Activated CD4-positive, alpha-beta T cell treated with anti-CD3 and anti-CD28 coated beads, Interleukin-2, amount 10 ng/mL, durations not matched to agents 7 days and 5 days (primary cell): ENCODE data around the gene SH3TC1. TPM values are rescaled to one million over a fixed set of nuclear protein-coding genes. Genes with fewer than 3 reads are reported as not detected.

Source experiments
- CTCF ChIA-PET: fragments of 350-600 bp; sonication (Branson Sonifier 250); formaldehyde crosslinking; loops from one replicate; lab custom pipeline; 2021; ENCODE audit warnings: antibody characterized with exemption; lab: Charles Lee
- POLR2A ChIA-PET: fragments of 350-600 bp; sonication (Branson Sonifier 250); formaldehyde crosslinking; loops from one replicate; lab custom pipeline; 2021; ENCODE audit warnings: antibody characterized with exemption; lab: Charles Lee
- DNase-seq: peaks from one replicate; pipeline ENCODE4 v3.0.0-alpha.2; 2020
- H3K27ac Mint-ChIP-seq: one replicate; pipeline ENCODE4 v1.8.0; 2021; ENCODE audit warnings: mild to moderate bottlenecking, moderate library complexity, mixed read lengths
- H3K27me3 Mint-ChIP-seq: one replicate; pipeline ENCODE4 v1.8.0; 2021; ENCODE audit warnings: mixed read lengths
- H3K36me3 Mint-ChIP-seq: one replicate; pipeline ENCODE4 v1.8.0; 2021; ENCODE audit warnings: low read depth, mixed read lengths
- H3K4me1 Mint-ChIP-seq: one replicate; pipeline ENCODE4 v1.8.0; 2021; ENCODE audit warnings: mixed read lengths
- H3K4me3 Mint-ChIP-seq: one replicate; pipeline ENCODE4 v1.8.0; 2021; ENCODE audit warnings: mild to moderate bottlenecking, moderate library complexity, mixed read lengths
- H3K9me3 Mint-ChIP-seq: one replicate; pipeline ENCODE4 v1.8.0; 2021; ENCODE audit warnings: mixed read lengths
- total RNA-seq, 2 experiments: library from RNA; stranded (reverse); gene quantifications; one replicate each; pipeline ENCODE4 v1.2.3, GENCODE V29; 2021

Gene SH3TC1
- total RNA-seq, 2 experiments from 2014 or later, result 8.2 to 10.8 TPM

- peaks cover 13% of the 10 kb centered on the region for H3K27me3 Mint-ChIP-seq
- H3K4me3 Mint-ChIP-seq, result no peak overlapping the region
- ChIA-PET POLR2A (no interaction called here), CTCF (interaction anchor here (1.1 kb wide), 1 partner anchor 8 kb away, joined by 3 read pairs; no protein-coding TSS in a partner anchor)
- H3K4me1 Mint-ChIP-seq, result no peaks in the 10 kb centered on the region
- no peaks in the 10 kb centered on the region for H3K9me3 Mint-ChIP-seq
- no peak overlapping the region for H3K27ac Mint-ChIP-seq
- DNase-seq, result no peak
- no peaks in the 10 kb centered on the region for H3K36me3 Mint-ChIP-seq
These were observed 75.9 kb downstream of the SH3TC1 start for GRCh38 chr4:8274765-8275547.

- no peaks in the 10 kb centered on the region for H3K4me1 Mint-ChIP-seq
- no peak overlapping the region for H3K27ac Mint-ChIP-seq
- ChIA-PET POLR2A (no interaction called here), CTCF (interaction anchor here (1.1 kb wide), 1 partner anchor 9 kb away, joined by 3 read pairs; no protein-coding TSS in a partner anchor)
- no peaks in the 10 kb centered on the region for H3K9me3 Mint-ChIP-seq
- H3K36me3 Mint-ChIP-seq, result no peaks in the 10 kb centered on the region
- no peak overlapping the region for H3K4me3 Mint-ChIP-seq
- DNase-seq, result no peak
- H3K27me3 Mint-ChIP-seq, result peaks cover 12% of the 10 kb centered on the region
These were observed 76.4 kb downstream of the SH3TC1 start for GRCh38 chr4:8275548-8275910.

DNA sequence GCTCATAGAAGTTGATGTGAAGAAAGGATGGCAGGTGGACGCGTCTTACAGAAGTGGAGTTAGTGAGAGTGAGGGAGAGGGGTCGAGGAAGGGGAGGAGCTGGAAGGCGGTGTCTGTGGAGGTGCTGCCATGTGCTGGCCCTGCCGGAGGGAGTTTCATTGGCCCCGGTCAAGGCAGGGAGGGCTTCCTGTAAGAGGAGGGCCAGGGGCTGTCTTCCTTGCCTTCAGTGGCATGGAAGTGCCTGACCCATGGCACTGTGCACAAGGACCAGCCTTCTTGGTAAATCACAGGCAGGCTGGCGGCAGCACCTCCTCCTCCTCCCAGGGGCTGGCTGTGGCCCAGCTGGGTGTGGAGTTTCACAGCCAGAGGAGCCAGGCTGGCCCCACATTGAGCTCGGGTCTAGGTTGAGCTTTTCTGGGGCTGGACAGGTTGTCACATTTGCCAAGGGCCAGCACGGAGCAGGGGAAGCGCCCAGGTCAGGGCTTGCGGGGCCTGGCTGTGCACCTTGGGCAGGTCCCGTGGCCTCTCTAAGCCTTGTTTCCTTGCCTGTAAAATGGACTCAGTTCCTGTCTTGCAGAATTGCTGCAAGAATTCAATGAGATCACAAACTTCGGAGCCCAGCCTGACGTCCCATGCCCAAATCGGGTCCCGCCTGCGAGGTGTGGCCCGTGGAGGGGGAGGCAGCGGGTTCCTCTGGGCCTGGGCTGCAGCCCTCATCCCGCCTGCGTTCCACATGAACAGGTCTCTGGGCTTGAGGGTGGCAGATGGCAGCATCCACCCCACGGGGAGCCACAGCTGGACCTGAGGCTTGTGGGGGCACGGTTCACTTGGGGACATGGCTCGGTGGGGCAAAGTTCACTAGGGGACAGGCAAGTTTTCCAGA lies 77.5 kb downstream of the SH3TC1 start:
- DNase-seq, result no peak
- Mint-ChIP-seq H3K9me3 (no peaks in the 10 kb centered on the region), H3K27me3 (peaks cover 3% of the 10 kb centered on the region), H3K4me1 (no peaks in the 10 kb centered on the region), H3K36me3 (no peaks in the 10 kb centered on the region), H3K27ac (no peak overlapping the region), H3K4me3 (no peak overlapping the region)
- CTCF ChIA-PET, result no interaction called here
- POLR2A ChIA-PET, result no interaction called here

- Mint-ChIP-seq H3K9me3 (no peaks in the 10 kb centered on the region), H3K4me1 (no peaks in the 10 kb centered on the region), H3K27me3 (no peaks in the 10 kb centered on the region), H3K27ac (no peak overlapping the region), H3K4me3 (no peak overlapping the region), H3K36me3 (no peaks in the 10 kb centered on the region)
- ChIA-PET CTCF (no interaction called here), POLR2A (no interaction called here)
- no peak for DNase-seq
These were observed 78.4 kb downstream of the SH3TC1 start for GRCh38 chr4:8277356-8278008.

DNA sequence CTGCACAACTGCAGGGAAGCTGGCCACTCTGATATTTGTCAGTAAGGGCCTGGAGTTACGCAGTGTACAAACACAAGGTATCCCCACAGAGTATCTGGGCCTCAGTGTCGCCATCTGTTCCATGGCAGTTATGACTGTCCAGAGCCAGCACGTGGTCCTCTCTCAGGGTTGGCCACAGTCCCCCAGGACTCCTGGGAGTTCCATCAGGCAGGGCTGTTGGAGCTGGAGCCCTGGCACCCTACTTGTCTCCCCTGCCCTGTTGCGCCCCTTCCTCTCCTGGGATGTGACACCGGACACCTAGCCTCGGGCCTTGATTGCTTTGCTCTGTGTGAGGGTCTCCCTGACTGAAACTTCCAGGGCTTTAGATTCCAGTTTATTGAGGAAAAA lies 78.9 kb downstream of the SH3TC1 start:
- no peaks in the 10 kb centered on the region for H3K9me3 Mint-ChIP-seq
- H3K27ac Mint-ChIP-seq, result no peak overlapping the region
- CTCF ChIA-PET, result interaction anchor here (0.6 kb wide), 1 partner anchor 75 kb away, joined by 4 read pairs; no protein-coding TSS in a partner anchor
- H3K27me3 Mint-ChIP-seq, result no peaks in the 10 kb centered on the region
- H3K4me1 Mint-ChIP-seq, result no peaks in the 10 kb centered on the region
- H3K4me3 Mint-ChIP-seq, result no peak overlapping the region
- POLR2A ChIA-PET, result no interaction called here
- DNase-seq, result no peak
- H3K36me3 Mint-ChIP-seq, result no peaks in the 10 kb centered on the region

GRCh38 chr4:8278421-8279287 lies 79.6 kb downstream of the SH3TC1 start:
- CTCF ChIA-PET, result interaction anchor here (0.6 kb wide), 1 partner anchor 76 kb away, joined by 4 read pairs; no protein-coding TSS in a partner anchor
- H3K27ac Mint-ChIP-seq, result no peak overlapping the region
- H3K27me3 Mint-ChIP-seq, result no peaks in the 10 kb centered on the region
- POLR2A ChIA-PET, result no interaction called here
- H3K36me3 Mint-ChIP-seq, result no peaks in the 10 kb centered on the region
- H3K4me1 Mint-ChIP-seq, result no peaks in the 10 kb centered on the region
- H3K4me3 Mint-ChIP-seq, result no peak overlapping the region
- no peak for DNase-seq
- H3K9me3 Mint-ChIP-seq, result no peaks in the 10 kb centered on the region

DNA sequence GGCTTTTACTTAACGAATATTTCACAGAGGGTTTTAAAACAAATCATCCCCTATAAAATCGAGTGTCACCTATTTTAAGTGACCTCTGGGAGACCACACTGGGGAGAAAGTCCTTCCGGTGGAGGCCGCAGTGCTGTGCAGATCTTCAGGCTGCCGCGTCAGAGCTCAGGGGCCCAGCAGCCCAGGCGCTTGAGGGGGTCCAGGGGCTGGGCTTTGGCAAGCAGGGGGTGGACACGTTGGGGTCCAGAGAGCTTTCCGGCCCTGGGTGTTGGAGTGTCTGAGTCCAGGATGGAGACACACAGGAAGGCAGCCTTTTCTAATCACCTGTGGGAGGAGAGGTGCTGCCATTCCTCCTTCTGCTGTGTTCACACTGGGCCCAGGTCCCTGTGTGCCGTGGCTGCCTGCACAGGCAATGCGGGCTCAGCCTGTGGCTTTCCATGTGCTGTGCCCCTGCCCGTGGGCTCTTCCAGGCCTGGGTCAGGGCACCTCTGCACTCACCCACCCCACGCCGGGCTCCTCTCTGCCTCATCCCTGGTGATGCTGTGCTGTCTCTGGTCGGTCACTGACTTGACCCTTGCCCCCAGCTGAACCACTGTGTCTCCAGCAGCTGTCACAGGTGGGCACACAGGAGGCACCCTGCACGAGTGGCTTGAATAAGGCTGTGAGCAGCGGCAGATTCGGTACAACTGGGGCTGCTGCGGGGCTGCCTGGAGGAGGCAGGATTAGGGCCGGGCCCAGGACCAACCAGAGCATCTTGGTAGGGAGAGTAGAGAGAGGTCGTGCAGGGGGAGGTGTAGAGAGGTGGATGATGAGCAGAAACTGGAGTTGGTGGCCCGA lies 80.4 kb downstream of the SH3TC1 start:
- Mint-ChIP-seq H3K4me3 (no peak overlapping the region), H3K9me3 (no peaks in the 10 kb centered on the region), H3K36me3 (no peaks in the 10 kb centered on the region), H3K27me3 (no peaks in the 10 kb centered on the region), H3K4me1 (no peaks in the 10 kb centered on the region), H3K27ac (no peak overlapping the region)
- ChIA-PET POLR2A (no interaction called here), CTCF (no interaction called here)
- DNase-seq, result no peak

GRCh38 chr4:8280158-8280875 lies 81.2 kb downstream of the SH3TC1 start:
- no peaks in the 10 kb centered on the region for H3K27me3 Mint-ChIP-seq
- H3K27ac Mint-ChIP-seq, result no peak overlapping the region
- H3K36me3 Mint-ChIP-seq, result no peaks in the 10 kb centered on the region
- ChIA-PET POLR2A (no interaction called here), CTCF (no interaction called here)
- no peak for DNase-seq
- no peaks in the 10 kb centered on the region for H3K4me1 Mint-ChIP-seq
- H3K4me3 Mint-ChIP-seq, result no peak overlapping the region
- H3K9me3 Mint-ChIP-seq, result no peaks in the 10 kb centered on the region

DNA sequence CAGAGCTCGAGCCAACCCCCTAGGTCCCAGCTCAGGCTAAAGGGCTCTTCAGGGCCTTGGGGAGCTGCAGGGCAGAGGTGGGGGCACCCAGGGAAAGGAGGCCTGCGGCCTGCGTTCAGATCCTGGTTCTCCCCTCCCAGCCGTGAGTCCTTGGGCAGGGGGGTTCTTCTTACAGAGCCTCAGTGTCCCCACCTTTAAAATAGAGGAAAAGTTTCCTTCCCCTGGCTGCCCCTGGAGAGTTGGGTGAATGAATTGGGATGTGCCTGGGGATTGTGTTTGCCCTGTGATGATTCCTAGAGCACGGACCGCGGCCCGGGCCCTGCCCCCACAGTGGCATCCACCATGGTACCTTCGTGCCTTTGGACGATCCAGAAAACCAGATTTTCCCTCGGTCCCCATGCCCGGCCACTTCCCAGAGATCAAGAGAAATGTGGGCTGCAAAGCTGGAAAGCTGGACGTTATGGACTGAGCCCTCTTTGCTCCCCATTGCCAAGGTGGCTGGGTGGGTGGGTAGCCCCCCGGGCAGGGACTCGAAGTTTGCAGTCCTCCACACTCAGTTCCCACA lies 81.9 kb downstream of the SH3TC1 start:
- H3K27me3 Mint-ChIP-seq, result no peaks in the 10 kb centered on the region
- DNase-seq, result no peak
- H3K27ac Mint-ChIP-seq, result no peak overlapping the region
- H3K4me1 Mint-ChIP-seq, result no peaks in the 10 kb centered on the region
- H3K4me3 Mint-ChIP-seq, result no peak overlapping the region
- CTCF ChIA-PET, result interaction anchor here (1.6 kb wide), 1 partner anchor 11 kb away, joined by 7 read pairs; no protein-coding TSS in a partner anchor
- H3K9me3 Mint-ChIP-seq, result no peaks in the 10 kb centered on the region
- POLR2A ChIA-PET, result no interaction called here
- H3K36me3 Mint-ChIP-seq, result no peaks in the 10 kb centered on the region

DNA sequence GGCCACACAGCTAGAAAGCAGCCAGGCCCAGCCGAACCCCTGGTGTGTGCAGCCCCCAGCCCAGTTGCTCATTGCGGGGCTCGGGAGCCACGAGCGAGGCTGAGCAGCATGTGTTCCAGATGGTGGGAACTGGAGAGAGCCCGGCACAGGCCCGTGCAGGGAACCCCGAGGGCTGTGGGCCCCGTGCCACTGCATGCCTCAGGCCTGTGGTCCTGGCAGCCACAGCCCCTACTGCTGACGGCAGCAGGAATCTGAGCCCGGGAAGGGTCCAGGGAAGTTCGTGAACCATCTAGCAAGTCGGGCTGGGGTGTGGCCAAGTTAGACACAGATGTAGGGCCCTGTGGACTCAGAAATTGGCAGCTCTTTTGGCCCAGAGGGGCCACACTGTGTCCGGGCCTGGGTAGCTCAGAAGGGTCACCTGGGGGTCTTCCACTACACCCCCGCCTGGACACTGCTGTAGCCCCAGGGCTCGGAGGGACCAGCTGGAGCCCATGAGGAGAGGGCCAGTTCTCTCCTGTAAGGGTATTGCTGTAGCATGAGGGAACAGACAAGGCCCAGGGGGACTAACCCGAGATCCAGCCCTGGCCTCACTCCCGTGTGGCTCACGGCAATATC lies 82.5 kb downstream of the SH3TC1 start:
- no peak overlapping the region for H3K4me3 Mint-ChIP-seq

More for the DNA sequence above, 82.5 kb downstream of the SH3TC1 start:
- POLR2A ChIA-PET, result no interaction called here
- Mint-ChIP-seq H3K4me1 (no peaks in the 10 kb centered on the region), H3K27me3 (no peaks in the 10 kb centered on the region), H3K9me3 (no peaks in the 10 kb centered on the region), H3K27ac (no peak overlapping the region), H3K36me3 (no peaks in the 10 kb centered on the region)
- no peak for DNase-seq
- CTCF ChIA-PET, result interaction anchor here (1.6 kb wide), 1 partner anchor 11 kb away, joined by 7 read pairs; no protein-coding TSS in a partner anchor
